LoVo (cell line): ENCODE results near the gene FAM169A.
"Not testable (repeated sequence)": the region's sequence is repeated elsewhere in the genome, so short reads cannot be mapped to it uniquely, and the experiment has no call there.

Experiments used
- DNase-seq: peaks from one replicate; pipeline ENCODE4 v3.0.0-alpha.2; 2016; ENCODE audit warnings: low spot score

FAM169A gene

GRCh38 chr5:74869414-74869813 is 3.2 kb upstream of the FAM169A start:
- DNase-seq, result peak; percentile 70

- peak; percentile 25 for DNase-seq
These were observed 492 bp upstream of the FAM169A start for GRCh38 chr5:74866596-74867162.

- DNase-seq, result no peak
These were observed 857 bp downstream of the FAM169A start for GRCh38 chr5:74865256-74865803.

GRCh38 chr5:74864823-74865222 is 1.4 kb downstream of the FAM169A start:
- DNase-seq, result peak; percentile 46

- no peak for DNase-seq
These were observed 2.5 kb downstream of the FAM169A start for GRCh38 chr5:74863726-74864125.

- DNase-seq, result no peak
These were observed 4.0 kb downstream of the FAM169A start for GRCh38 chr5:74862221-74862620.

- DNase-seq, result not testable (repeated sequence)
These were observed 9.2 kb downstream of the FAM169A start for GRCh38 chr5:74856975-74857374.

GRCh38 chr5:74853256-74853655 is 12.9 kb downstream of the FAM169A start:
- DNase-seq, result no peak

- DNase-seq, result no peak
These were observed 14.4 kb downstream of the FAM169A start for GRCh38 chr5:74851684-74852353.

GRCh38 chr5:74850789-74851425 is 15.3 kb downstream of the FAM169A start:
- no peak for DNase-seq

- DNase-seq, result no peak
These were observed 16.2 kb downstream of the FAM169A start for GRCh38 chr5:74850030-74850429.

GRCh38 chr5:74848553-74849025 is 17.6 kb downstream of the FAM169A start:
- no peak for DNase-seq

GRCh38 chr5:74839229-74839628 is 27.0 kb downstream of the FAM169A start:
- no peak for DNase-seq

GRCh38 chr5:74838262-74838661 is 27.9 kb downstream of the FAM169A start:
- no peak for DNase-seq

- no peak for DNase-seq
These were observed 29.1 kb downstream of the FAM169A start for GRCh38 chr5:74837115-74837514.

GRCh38 chr5:74833537-74834266 is 32.5 kb downstream of the FAM169A start:
- DNase-seq, result peak; percentile 14

GRCh38 chr5:74829413-74829812 is 36.8 kb downstream of the FAM169A start:
- DNase-seq, result no peak

GRCh38 chr5:74822288-74822687 is 43.9 kb downstream of the FAM169A start:
- DNase-seq, result no peak

GRCh38 chr5:74816875-74817274 is 49.3 kb downstream of the FAM169A start:
- no peak for DNase-seq

GRCh38 chr5:74810915-74811314 is 55.3 kb downstream of the FAM169A start:
- DNase-seq, result no peak

GRCh38 chr5:74801941-74802340 is 64.2 kb downstream of the FAM169A start:
- no peak for DNase-seq

- DNase-seq, result no peak
These were observed 65.0 kb downstream of the FAM169A start for GRCh38 chr5:74801197-74801596.
